GM12801 (cell line): ENCODE data around the gene MS4A6E.

Experiments used
- TF ChIP-seq, protein P1 (sequence below): IDR thresholded peaks from one replicate; pipeline ENCODE4 v1.5.1; 2011; ENCODE audit warnings: control low read depth; ENCODE audit not compliant: insufficient read length; ENCODE audit errors: extremely low read depth

MS4A6E gene

DNA sequence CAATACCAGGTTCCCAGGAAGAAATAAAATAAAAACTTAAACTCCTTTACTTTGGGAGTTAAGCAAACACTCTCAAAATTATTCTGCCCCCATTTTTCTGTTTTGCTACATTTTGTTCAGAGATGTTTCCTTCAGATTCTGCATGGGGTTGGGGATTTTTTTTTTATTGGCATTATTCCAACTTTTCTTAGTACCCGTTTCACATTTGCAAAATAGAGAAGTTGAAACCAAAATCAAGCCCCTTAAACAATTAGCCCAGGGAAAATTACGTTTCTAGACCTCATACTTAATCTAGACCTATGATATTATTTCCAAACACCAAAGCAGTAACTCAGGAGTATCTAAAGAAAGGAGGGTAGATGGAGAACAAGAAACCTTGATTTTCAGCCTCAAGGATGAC, 30.7 kb downstream of the MS4A6E start:
- TF ChIP-seq, protein P1, sequence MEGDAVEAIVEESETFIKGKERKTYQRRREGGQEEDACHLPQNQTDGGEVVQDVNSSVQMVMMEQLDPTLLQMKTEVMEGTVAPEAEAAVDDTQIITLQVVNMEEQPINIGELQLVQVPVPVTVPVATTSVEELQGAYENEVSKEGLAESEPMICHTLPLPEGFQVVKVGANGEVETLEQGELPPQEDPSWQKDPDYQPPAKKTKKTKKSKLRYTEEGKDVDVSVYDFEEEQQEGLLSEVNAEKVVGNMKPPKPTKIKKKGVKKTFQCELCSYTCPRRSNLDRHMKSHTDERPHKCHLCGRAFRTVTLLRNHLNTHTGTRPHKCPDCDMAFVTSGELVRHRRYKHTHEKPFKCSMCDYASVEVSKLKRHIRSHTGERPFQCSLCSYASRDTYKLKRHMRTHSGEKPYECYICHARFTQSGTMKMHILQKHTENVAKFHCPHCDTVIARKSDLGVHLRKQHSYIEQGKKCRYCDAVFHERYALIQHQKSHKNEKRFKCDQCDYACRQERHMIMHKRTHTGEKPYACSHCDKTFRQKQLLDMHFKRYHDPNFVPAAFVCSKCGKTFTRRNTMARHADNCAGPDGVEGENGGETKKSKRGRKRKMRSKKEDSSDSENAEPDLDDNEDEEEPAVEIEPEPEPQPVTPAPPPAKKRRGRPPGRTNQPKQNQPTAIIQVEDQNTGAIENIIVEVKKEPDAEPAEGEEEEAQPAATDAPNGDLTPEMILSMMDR: no peak

DNA sequence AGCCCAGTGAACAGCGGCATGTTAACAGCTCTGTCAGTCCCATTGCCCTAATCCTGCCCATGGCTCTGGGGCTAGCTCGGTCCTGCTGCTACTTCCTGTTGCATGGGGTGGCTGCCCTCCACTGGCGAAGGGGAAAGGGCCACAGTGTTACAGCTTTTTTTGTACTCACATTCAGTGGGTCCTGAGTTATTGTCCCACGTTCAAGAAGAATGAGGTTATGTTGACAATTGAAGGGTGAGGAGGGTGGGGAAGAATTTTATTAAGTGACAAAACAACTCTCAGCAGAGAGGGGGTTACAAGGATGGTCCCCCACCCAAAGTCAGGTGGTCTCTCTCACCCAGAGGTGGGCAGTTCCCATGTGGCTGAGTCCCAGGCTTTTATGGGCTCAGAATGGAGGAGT, 33.6 kb downstream of the MS4A6E start:
- TF ChIP-seq, protein P1: no peak

DNA sequence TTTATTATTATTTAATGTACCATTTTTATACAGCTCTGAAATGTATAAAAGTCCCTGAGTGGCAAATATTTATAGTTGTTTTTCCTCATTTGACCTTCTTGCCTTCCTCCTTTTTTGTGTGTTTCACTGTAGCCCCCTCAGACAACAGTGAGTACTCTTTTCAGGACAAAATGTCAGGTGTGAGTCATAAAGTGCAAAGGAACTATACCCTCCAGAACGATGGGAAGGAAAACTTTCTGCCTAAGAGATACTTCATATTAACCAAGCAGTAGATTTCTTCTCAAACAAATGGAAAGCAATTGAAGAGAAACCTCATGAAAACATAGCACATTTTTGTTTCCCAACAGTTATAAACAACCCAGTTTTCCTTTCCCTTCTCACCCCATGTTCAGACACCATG, 35.2 kb downstream of the MS4A6E start:
- TF ChIP-seq, protein P1: no peak

DNA sequence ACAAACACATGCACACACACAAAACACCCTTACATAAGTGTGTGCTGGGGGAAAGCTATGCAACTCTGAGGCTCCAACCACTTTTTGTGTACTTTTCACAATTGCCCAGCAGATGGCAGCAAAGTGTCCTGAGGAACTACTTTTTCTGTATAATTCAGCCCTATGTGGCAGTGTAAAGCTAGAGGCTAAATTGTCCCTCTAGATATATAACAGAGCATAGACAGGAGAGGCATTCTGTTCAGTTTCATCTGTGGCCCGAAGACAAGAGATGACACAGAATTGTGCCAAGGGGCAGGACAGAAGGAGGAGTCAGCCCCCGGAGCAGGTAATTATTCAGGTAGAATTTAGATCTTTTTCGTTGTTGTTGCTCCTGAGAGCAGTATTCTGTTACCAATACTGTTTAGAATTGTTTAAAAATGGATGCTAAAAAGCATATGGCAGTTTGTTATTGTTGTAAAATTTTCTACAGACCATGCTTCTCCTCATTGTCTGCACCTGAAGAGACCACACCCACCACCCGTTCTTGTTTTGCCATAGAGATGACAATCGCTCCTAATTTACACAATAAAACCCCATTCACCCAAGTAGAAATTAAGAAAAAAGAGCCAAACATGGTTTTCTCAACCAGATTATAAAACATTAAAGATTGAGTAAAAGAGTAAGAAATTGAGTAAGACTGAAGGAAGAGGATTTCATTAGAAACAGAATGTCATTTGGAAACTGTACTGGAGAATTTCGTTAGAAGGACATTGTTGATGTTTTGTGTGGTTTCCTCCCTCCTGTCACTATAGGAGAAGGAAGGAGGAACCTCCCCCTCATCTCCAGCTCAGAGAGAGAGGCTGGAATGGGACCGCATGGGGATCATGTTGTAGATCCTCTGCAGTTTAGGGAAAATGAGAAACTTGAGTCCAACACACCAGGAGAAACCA, 36.8 kb downstream of the MS4A6E start:
- TF ChIP-seq, protein P1: no peak

DNA sequence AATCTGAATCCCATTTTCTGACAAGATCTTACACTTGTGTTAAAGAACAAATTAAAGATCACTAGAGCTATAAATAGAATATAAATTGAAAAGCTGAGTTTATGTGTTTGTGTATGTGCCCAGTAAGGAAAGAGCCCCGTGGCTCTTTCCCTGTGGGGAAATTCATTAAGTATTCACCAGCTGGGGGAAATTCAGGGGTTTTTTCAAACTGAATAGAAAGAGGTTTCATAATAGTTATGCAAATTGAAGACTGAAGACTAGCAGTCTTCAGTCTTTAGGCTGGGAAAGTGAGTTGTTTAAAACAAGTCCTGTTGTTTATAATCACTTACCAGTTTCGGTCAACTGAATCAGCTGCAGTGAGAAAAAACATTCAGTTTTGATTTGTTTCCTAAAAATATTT, 40.0 kb downstream of the MS4A6E start:
- TF ChIP-seq, protein P1: no peak

DNA sequence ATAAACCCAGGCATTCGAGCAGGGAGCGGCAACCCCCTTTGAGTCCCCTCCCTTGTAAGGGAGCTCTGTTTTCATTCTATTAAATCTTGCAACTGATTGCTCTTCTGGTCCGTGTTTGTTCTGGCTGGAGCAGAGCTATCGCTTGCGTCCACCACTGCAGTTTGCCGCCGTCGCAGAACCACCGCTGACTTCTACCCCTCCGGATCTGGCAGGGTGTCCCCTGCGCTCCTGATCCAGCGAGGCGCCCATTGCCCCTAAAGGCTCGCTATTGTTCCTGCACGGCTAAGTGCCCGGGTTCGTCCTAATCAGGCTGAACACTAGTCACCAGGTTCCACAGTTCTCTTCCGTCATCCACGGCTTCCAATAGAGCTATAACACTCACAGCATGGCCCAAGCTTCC, 40.8 kb downstream of the MS4A6E start:
- TF ChIP-seq, protein P1: no peak

DNA sequence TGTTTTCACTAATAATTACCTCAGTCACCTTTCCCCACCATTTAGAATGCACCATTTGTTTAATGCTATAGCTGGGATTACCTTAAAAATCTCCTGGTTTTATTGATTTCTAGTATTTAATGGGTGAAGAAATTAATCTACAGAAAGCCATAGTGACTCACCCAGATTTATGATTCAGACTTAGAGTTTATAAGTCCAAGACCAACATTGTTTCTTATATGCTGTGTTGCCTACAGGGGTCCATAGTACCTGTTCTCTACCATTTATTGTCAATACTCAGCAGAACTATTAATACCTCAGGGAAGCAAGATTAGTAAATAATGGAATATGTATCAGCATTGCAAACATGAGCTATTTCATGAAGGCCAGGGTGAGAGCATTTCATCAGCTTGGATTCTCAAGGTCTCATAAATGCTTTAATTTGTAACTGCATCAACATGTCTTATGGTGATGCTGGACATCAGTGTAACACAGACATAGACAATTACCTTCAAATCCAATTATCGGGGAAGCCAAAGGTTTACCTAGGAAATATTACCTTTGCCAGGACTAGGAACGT, 43.3 kb downstream of the MS4A6E start:
- TF ChIP-seq, protein P1: no peak
